GM23338 (cell line): Measurements from ENCODE around the gene ALPP. TPM values are rescaled to one million over a fixed set of nuclear protein-coding genes. Genes with fewer than 3 reads are reported as not detected.

ENCODE experiments used
- ATAC-seq: fragments of 200-7000 bp; cut with Tn5 transposase; 3 replicates; pipeline ENCODE4 v1.9.1; 2020
- DNase-seq: peaks from one replicate; pipeline ENCODE4 v3.0.0-alpha.2; 2015; ENCODE audit warnings: low spot score
- H2AFZ ChIP-seq: fragments of 200-600 bp; sonication (generic); 2 replicates; pipeline ENCODE4 v1.8.0; 2016; ENCODE audit warnings: antibody characterized with exemption, mild to moderate bottlenecking, moderate library complexity
- H3F3A ChIP-seq: fragments of 200-600 bp; sonication (generic); replicated peaks from 2 replicates; pipeline ENCODE4 v1.8.0; 2017; ENCODE audit warnings: antibody characterized with exemption, mixed run types, low read depth
- H3K27ac ChIP-seq: fragments of 200-600 bp; sonication (generic); 2 replicates; pipeline ENCODE4 v1.6.1; 2016; ENCODE audit warnings: low read depth
- H3K27me3 ChIP-seq: fragments of 200-600 bp; sonication (generic); 2 replicates; pipeline ENCODE4 v1.8.0; 2016; ENCODE audit warnings: mild to moderate bottlenecking, mixed run types, moderate library complexity; ENCODE audit not compliant: insufficient read depth
- H3K36me3 ChIP-seq: fragments of 200-600 bp; sonication (generic); 2 replicates; pipeline ENCODE4 v1.8.0; 2016; ENCODE audit warnings: mild to moderate bottlenecking; ENCODE audit not compliant: insufficient read depth
- H3K4me1 ChIP-seq: fragments of 200-600 bp; sonication (generic); 2 replicates; pipeline ENCODE4 v1.8.0; 2016; ENCODE audit warnings: mild to moderate bottlenecking, moderate library complexity; ENCODE audit not compliant: insufficient read depth
- H3K4me2 ChIP-seq: fragments of 200-600 bp; sonication (generic); 2 replicates; pipeline ENCODE4 v1.7.1; 2017; ENCODE audit warnings: mixed run types
- H3K4me3 ChIP-seq: fragments of 200-600 bp; sonication (generic); 2 replicates; pipeline ENCODE4 v1.6.1; 2016; ENCODE audit warnings: mixed run types
- H3K79me2 ChIP-seq: fragments of 200-600 bp; sonication (generic); replicated peaks from 2 replicates; pipeline ENCODE4 v1.8.0; 2017; ENCODE audit warnings: mild to moderate bottlenecking; ENCODE audit not compliant: insufficient read depth
- H3K9me2 ChIP-seq: fragments of 200-600 bp; sonication (generic); 2 replicates; pipeline ENCODE4 v1.8.0; 2017; ENCODE audit not compliant: insufficient read depth
- H4K20me1 ChIP-seq: fragments of 200-600 bp; sonication (generic); replicated peaks from 2 replicates; pipeline ENCODE4 v1.8.0; 2017; ENCODE audit warnings: mild to moderate bottlenecking; ENCODE audit not compliant: insufficient read depth
- H3K27ac Mint-ChIP-seq: 2 replicates; pipeline ENCODE4 v1.8.0; 2020; ENCODE audit warnings: inconsistent platforms, mild to moderate bottlenecking, moderate library complexity, mixed read lengths
- H3K27me3 Mint-ChIP-seq: 3 replicates; pipeline ENCODE4 v1.8.0; 2022; ENCODE audit warnings: low read depth, mild to moderate bottlenecking, moderate library complexity, mixed read lengths, inconsistent platforms; ENCODE audit not compliant: insufficient read depth, poor library complexity
- H3K36me3 Mint-ChIP-seq: 3 replicates; pipeline ENCODE4 v1.8.0; 2021; ENCODE audit warnings: low read depth, mild to moderate bottlenecking, inconsistent platforms, moderate library complexity, mixed read lengths
- H3K4me1 Mint-ChIP-seq: 3 replicates; pipeline ENCODE4 v1.8.0; 2020; ENCODE audit warnings: mild to moderate bottlenecking, inconsistent platforms, mixed read lengths
- H3K4me3 Mint-ChIP-seq: 3 replicates; pipeline ENCODE4 v1.8.0; 2021; ENCODE audit warnings: moderate library complexity, mild to moderate bottlenecking, inconsistent platforms, mixed read lengths
- H3K9me3 Mint-ChIP-seq: 3 replicates; pipeline ENCODE4 v1.8.0; 2020; ENCODE audit warnings: moderate library complexity, mild to moderate bottlenecking, inconsistent platforms, mixed read lengths
- CREB1 ChIP-seq: fragments of 250-450 bp; sonication (Bioruptor Pico); IDR thresholded peaks from 2 replicates; pipeline ENCODE4 v1.5.0; 2020; ENCODE audit warnings: low read depth, mild to moderate bottlenecking, moderate library complexity
- EZH2 ChIP-seq: fragments of 200-600 bp; sonication (generic); IDR thresholded peaks from one replicate; pipeline ENCODE4 v1.8.0; 2017; ENCODE audit warnings: antibody characterized with exemption, mild to moderate bottlenecking, low read depth; ENCODE audit not compliant: unreplicated experiment
- EZH2phosphoT487 ChIP-seq: fragments of 200-600 bp; sonication (generic); IDR thresholded peaks from one replicate; pipeline ENCODE4 v1.8.1; 2018; ENCODE audit warnings: antibody characterized with exemption; ENCODE audit not compliant: unreplicated experiment
- JUNB ChIP-seq: IDR thresholded peaks from one replicate; pipeline ENCODE4 v1.6.1; 2016; ENCODE audit warnings: antibody characterized with exemption; ENCODE audit not compliant: unreplicated experiment
- NANOG ChIP-seq: IDR thresholded peaks from 2 replicates; pipeline ENCODE4 v1.6.1; 2016; ENCODE audit warnings: antibody characterized with exemption, borderline replicate concordance
- POLR2AphosphoS5 ChIP-seq: IDR thresholded peaks from 2 replicates; pipeline ENCODE4 v1.6.1; 2016; ENCODE audit warnings: antibody characterized with exemption, low read depth
- STAT1 ChIP-seq: IDR thresholded peaks from one replicate; pipeline ENCODE4 v1.6.1; 2016; ENCODE audit warnings: antibody characterized with exemption; ENCODE audit not compliant: unreplicated experiment
- ZNF114 ChIP-seq: fragments of 250-450 bp; sonication (Bioruptor Pico); IDR thresholded peaks from 2 replicates; pipeline ENCODE4 v1.5.0; 2020; ENCODE audit warnings: mild to moderate bottlenecking, moderate library complexity
- ZNF331 ChIP-seq: fragments of 250-450 bp; sonication (Bioruptor Pico); IDR thresholded peaks from 2 replicates; pipeline ENCODE4 v1.5.0; 2020; ENCODE audit warnings: low read depth, mild to moderate bottlenecking, moderate library complexity
- polyA plus RNA-seq: library from polyadenylated mRNA; unstranded; fragments of >200 nt; fragmentation: Nextera tagmentation; extraction: Ambion mirVana; gene quantifications from 2 replicates; pipeline ENCODE4 v1.2.1, GENCODE V29; 2016
- total RNA-seq: library from RNA; depleted of rRNA; stranded (reverse); fragments of >200 nt; shearing (Covaris generic); gene quantifications from 2 replicates; pipeline ENCODE4 v1.2.3, GENCODE V29; 2014
- TF ChIP-seq, protein P1 (sequence below): IDR thresholded peaks from one replicate; pipeline ENCODE4 v1.6.1; 2018; ENCODE audit warnings: antibody characterized with exemption; ENCODE audit not compliant: unreplicated experiment
- TF ChIP-seq, protein P2 (sequence below), 2 experiments: fragments of 200-600 bp in 1 of 2; sonication (generic) in 1 of 2; conservative IDR thresholded peaks; 2 replicates each; pipeline versions ENCODE4 v1.5.1 to v1.6.1; 2016 to 2017; ENCODE audit warnings: antibody characterized with exemption in 2 of 2, low read depth in 2 of 2, mild to moderate bottlenecking in 2 of 2, moderate library complexity in 1 of 2
- TF ChIP-seq, protein P3 (sequence below): IDR thresholded peaks from 2 replicates; pipeline ENCODE4 v1.6.1; 2016; ENCODE audit warnings: antibody characterized with exemption

ALPP gene
- total and polyA plus RNA-seq, 2 experiments from 2014 or later = 0.28 TPM; not detected in 1

GRCh38 chr2:232351686-232352510 is 26.7 kb upstream of the ALPP start (continued):
- TF ChIP-seq, protein P1, sequence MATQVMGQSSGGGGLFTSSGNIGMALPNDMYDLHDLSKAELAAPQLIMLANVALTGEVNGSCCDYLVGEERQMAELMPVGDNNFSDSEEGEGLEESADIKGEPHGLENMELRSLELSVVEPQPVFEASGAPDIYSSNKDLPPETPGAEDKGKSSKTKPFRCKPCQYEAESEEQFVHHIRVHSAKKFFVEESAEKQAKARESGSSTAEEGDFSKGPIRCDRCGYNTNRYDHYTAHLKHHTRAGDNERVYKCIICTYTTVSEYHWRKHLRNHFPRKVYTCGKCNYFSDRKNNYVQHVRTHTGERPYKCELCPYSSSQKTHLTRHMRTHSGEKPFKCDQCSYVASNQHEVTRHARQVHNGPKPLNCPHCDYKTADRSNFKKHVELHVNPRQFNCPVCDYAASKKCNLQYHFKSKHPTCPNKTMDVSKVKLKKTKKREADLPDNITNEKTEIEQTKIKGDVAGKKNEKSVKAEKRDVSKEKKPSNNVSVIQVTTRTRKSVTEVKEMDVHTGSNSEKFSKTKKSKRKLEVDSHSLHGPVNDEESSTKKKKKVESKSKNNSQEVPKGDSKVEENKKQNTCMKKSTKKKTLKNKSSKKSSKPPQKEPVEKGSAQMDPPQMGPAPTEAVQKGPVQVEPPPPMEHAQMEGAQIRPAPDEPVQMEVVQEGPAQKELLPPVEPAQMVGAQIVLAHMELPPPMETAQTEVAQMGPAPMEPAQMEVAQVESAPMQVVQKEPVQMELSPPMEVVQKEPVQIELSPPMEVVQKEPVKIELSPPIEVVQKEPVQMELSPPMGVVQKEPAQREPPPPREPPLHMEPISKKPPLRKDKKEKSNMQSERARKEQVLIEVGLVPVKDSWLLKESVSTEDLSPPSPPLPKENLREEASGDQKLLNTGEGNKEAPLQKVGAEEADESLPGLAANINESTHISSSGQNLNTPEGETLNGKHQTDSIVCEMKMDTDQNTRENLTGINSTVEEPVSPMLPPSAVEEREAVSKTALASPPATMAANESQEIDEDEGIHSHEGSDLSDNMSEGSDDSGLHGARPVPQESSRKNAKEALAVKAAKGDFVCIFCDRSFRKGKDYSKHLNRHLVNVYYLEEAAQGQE = no peak
- TF ChIP-seq JUNB (no peak), EZH2 (no peak), NANOG (no peak), ZNF114 (CRISPR knock-in tag) (no peak), EZH2phosphoT487 (no peak), ZNF331 (CRISPR knock-in tag) (no peak), CREB1 (CRISPR knock-in tag) (no peak)
- TF ChIP-seq, protein P2, sequence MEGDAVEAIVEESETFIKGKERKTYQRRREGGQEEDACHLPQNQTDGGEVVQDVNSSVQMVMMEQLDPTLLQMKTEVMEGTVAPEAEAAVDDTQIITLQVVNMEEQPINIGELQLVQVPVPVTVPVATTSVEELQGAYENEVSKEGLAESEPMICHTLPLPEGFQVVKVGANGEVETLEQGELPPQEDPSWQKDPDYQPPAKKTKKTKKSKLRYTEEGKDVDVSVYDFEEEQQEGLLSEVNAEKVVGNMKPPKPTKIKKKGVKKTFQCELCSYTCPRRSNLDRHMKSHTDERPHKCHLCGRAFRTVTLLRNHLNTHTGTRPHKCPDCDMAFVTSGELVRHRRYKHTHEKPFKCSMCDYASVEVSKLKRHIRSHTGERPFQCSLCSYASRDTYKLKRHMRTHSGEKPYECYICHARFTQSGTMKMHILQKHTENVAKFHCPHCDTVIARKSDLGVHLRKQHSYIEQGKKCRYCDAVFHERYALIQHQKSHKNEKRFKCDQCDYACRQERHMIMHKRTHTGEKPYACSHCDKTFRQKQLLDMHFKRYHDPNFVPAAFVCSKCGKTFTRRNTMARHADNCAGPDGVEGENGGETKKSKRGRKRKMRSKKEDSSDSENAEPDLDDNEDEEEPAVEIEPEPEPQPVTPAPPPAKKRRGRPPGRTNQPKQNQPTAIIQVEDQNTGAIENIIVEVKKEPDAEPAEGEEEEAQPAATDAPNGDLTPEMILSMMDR (conservative IDR thresholded peaks at IDR 0.05; ENCODE audit: low read depth in 2 of 2) = no peak

GRCh38 chr2:232352511-232353091 is 25.9 kb upstream of the ALPP start:
- no peaks in the 10 kb centered on the region for H3K4me1 Mint-ChIP-seq
- H3F3A ChIP-seq = no peaks in the 10 kb centered on the region
- no peak overlapping the region for H2AFZ ChIP-seq
- no peaks in the 10 kb centered on the region for H3K9me2 ChIP-seq
- H3K27ac Mint-ChIP-seq = no peak overlapping the region
- 0 out of 2 replicates have a peak, but pooled peaks cover 5% of the 10 kb centered on the region for H3K36me3 ChIP-seq
- no peak overlapping the region; the same call in 1 of the 2 replicates for H3K4me2 ChIP-seq
- H3K9me3 Mint-ChIP-seq = peaks cover 24% of the 10 kb centered on the region
- H4K20me1 ChIP-seq = no peaks in the 10 kb centered on the region
- peak; percentile 10; the same call in 2 of the 3 replicates for ATAC-seq
- no peak overlapping the region for H3K27ac ChIP-seq
- H3K27me3 ChIP-seq = peaks cover 22% of the 10 kb centered on the region
- no peaks in the 10 kb centered on the region for H3K79me2 ChIP-seq
- peaks cover 34% of the 10 kb centered on the region for H3K27me3 Mint-ChIP-seq
- DNase-seq = no peak
- H3K4me3 Mint-ChIP-seq = no peak overlapping the region
- H3K4me3 ChIP-seq = peak overlapping the region; percentile 38; the same call in 1 of the 2 replicates
- no peaks in the 10 kb centered on the region for H3K4me1 ChIP-seq
- peaks cover 9% of the 10 kb centered on the region; the same call in 2 of the 3 replicates for H3K36me3 Mint-ChIP-seq
- TF ChIP-seq JUNB (no peak), EZH2 (no peak), NANOG (no peak), POLR2AphosphoS5 (no peak), STAT1 (no peak), CREB1 (CRISPR knock-in tag) (no peak), EZH2phosphoT487 (no peak), ZNF114 (CRISPR knock-in tag) (no peak), ZNF331 (CRISPR knock-in tag) (no peak)
- TF ChIP-seq, protein P2 (conservative IDR thresholded peaks at IDR 0.05; ENCODE audit: low read depth in 2 of 2) = no peak
- TF ChIP-seq, protein P3, sequence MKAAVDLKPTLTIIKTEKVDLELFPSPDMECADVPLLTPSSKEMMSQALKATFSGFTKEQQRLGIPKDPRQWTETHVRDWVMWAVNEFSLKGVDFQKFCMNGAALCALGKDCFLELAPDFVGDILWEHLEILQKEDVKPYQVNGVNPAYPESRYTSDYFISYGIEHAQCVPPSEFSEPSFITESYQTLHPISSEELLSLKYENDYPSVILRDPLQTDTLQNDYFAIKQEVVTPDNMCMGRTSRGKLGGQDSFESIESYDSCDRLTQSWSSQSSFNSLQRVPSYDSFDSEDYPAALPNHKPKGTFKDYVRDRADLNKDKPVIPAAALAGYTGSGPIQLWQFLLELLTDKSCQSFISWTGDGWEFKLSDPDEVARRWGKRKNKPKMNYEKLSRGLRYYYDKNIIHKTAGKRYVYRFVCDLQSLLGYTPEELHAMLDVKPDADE = no peak
